Caco-2 (cell line): ENCODE results near the gene YAF2. TPM values are rescaled to one million over a fixed set of nuclear protein-coding genes. Genes with fewer than 3 reads are reported as not detected.

Source experiments
- BruUV-seq: library from RNA; stranded (reverse); fragments of 400-500 nt; replicated peaks from 2 replicates; lab custom pipeline; 2021; lab: Mats Ljungman, UMichigan
- CTCF ChIA-PET: fragments of 300-600 bp; sonication (Branson Sonifier 250); formaldehyde crosslinking; loops from one replicate; lab custom pipeline; 2022; ENCODE audit warnings: antibody characterized with exemption; lab: Charles Lee
- POLR2A ChIA-PET: fragments of 300-600 bp; sonication (Branson Sonifier 250); formaldehyde crosslinking; loops from one replicate; lab custom pipeline; 2022; ENCODE audit warnings: antibody characterized with exemption; lab: Charles Lee
- DNase-seq, 2 experiments: peaks; one replicate each; pipeline versions ENCODE4 v3.0.0 to v3.0.0-alpha.2; 2020 to 2022
- H3K27me3 ChIP-seq: replicated peaks from 2 replicates; pipeline ENCODE4 v1.6.0; 2011; ENCODE audit warnings: low read length; ENCODE audit not compliant: control insufficient read depth, insufficient read depth
- H3K36me3 ChIP-seq: 2 replicates; pipeline ENCODE4 v1.5.1; 2011; ENCODE audit warnings: low read length; ENCODE audit not compliant: control insufficient read depth, insufficient read depth
- H3K4me1 ChIP-seq: fragments of 250-450 bp; sonication (Bioruptor Pico); 2 replicates; pipeline ENCODE4 v1.5.1; 2020; ENCODE audit warnings: mild to moderate bottlenecking
- H3K4me3 ChIP-seq: 2 replicates; pipeline ENCODE4 v1.5.1; 2011; ENCODE audit warnings: low read depth, mild to moderate bottlenecking, control low read depth, low read length
- H3K9me3 ChIP-seq: fragments of 250-450 bp; sonication (Bioruptor Pico); 2 replicates; pipeline ENCODE4 v1.5.1; 2020; ENCODE audit warnings: mild to moderate bottlenecking, moderate library complexity
- H3K27ac Mint-ChIP-seq: one replicate; pipeline ENCODE4 v1.8.0; 2022; ENCODE audit warnings: mixed read lengths; ENCODE audit not compliant: unreplicated experiment
- H3K27me3 Mint-ChIP-seq: one replicate; pipeline ENCODE4 v1.8.0; 2022; ENCODE audit warnings: mixed read lengths; ENCODE audit not compliant: insufficient read depth, unreplicated experiment
- H3K36me3 Mint-ChIP-seq: one replicate; pipeline ENCODE4 v1.8.0; 2022; ENCODE audit warnings: mild to moderate bottlenecking, mixed read lengths; ENCODE audit not compliant: insufficient read depth, unreplicated experiment
- H3K4me1 Mint-ChIP-seq: one replicate; pipeline ENCODE4 v1.8.0; 2022; ENCODE audit warnings: low read depth, mixed read lengths; ENCODE audit not compliant: unreplicated experiment
- H3K4me3 Mint-ChIP-seq: one replicate; pipeline ENCODE4 v1.8.0; 2022; ENCODE audit warnings: mild to moderate bottlenecking, moderate library complexity, mixed read lengths; ENCODE audit not compliant: unreplicated experiment
- H3K9me3 Mint-ChIP-seq: one replicate; pipeline ENCODE4 v1.8.0; 2022; ENCODE audit warnings: mixed read lengths; ENCODE audit not compliant: unreplicated experiment
- intact Hi-C: fragments of 100-400 bp; cut with micrococcal nuclease; formaldehyde crosslinking; loops from one replicate; pipeline ENCODE4 v1.10.0; 2022; ENCODE audit not compliant: unreplicated experiment
- total RNA-seq: library from RNA; stranded (reverse); gene quantifications from 2 replicates; pipeline ENCODE4 v1.2.3, GENCODE V29; 2022
- TF ChIP-seq, protein P1 (sequence below), 2 experiments: fragments of 200-600 bp in 1 of 2; IDR thresholded peaks; 1 replicate in 1 of 2; 2 replicates in 1 of 2; pipeline versions ENCODE4 v1.5.1 to v1.8.0; 2011 to 2022; ENCODE audit warnings: antibody characterized with exemption in 1 of 2, control low read depth in 1 of 2, inconsistent platforms in 1 of 2, low read depth in 1 of 2, low read length in 1 of 2, mild to moderate bottlenecking in 1 of 2, moderate library complexity in 1 of 2; ENCODE audit not compliant: insufficient read depth in 1 of 2, severe bottlenecking in 1 of 2, unreplicated experiment in 1 of 2

Gene YAF2
- total RNA-seq, 1 experiment from 2014 or later, result 29.2 TPM

GRCh38 chr12:42118136-42118879 lies 119.7 kb downstream of the YAF2 start:
- TF ChIP-seq, protein P1, sequence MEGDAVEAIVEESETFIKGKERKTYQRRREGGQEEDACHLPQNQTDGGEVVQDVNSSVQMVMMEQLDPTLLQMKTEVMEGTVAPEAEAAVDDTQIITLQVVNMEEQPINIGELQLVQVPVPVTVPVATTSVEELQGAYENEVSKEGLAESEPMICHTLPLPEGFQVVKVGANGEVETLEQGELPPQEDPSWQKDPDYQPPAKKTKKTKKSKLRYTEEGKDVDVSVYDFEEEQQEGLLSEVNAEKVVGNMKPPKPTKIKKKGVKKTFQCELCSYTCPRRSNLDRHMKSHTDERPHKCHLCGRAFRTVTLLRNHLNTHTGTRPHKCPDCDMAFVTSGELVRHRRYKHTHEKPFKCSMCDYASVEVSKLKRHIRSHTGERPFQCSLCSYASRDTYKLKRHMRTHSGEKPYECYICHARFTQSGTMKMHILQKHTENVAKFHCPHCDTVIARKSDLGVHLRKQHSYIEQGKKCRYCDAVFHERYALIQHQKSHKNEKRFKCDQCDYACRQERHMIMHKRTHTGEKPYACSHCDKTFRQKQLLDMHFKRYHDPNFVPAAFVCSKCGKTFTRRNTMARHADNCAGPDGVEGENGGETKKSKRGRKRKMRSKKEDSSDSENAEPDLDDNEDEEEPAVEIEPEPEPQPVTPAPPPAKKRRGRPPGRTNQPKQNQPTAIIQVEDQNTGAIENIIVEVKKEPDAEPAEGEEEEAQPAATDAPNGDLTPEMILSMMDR (IDR thresholded peaks at IDR 0.05; ENCODE audit: insufficient read depth in 1 of 2, low read depth in 1 of 2, low read length in 1 of 2, severe bottlenecking in 1 of 2, unreplicated experiment in 1 of 2), result no peak
- peaks cover 15% of the 10 kb centered on the region for H3K9me3 Mint-ChIP-seq
- H3K27me3 ChIP-seq, result no peaks in the 10 kb centered on the region
- no peaks in the 10 kb centered on the region; the same call in 1 of the 2 replicates for H3K36me3 ChIP-seq
- no peak for DNase-seq
- no peaks in the 10 kb centered on the region for H3K9me3 ChIP-seq
- no peaks in the 10 kb centered on the region for H3K27me3 Mint-ChIP-seq
- H3K36me3 Mint-ChIP-seq, result peaks cover 19% of the 10 kb centered on the region
- POLR2A ChIA-PET, result no interaction called here
- no TSS peak for BruUV-seq
- no peak overlapping the region for H3K4me3 ChIP-seq
- no peak overlapping the region for H3K27ac Mint-ChIP-seq
- CTCF ChIA-PET, result no interaction called here
- intact Hi-C loops, result no loop called here
- no peaks in the 10 kb centered on the region for H3K4me1 ChIP-seq
- H3K4me3 Mint-ChIP-seq, result no peak overlapping the region
- H3K4me1 Mint-ChIP-seq, result no peaks in the 10 kb centered on the region

DNA sequence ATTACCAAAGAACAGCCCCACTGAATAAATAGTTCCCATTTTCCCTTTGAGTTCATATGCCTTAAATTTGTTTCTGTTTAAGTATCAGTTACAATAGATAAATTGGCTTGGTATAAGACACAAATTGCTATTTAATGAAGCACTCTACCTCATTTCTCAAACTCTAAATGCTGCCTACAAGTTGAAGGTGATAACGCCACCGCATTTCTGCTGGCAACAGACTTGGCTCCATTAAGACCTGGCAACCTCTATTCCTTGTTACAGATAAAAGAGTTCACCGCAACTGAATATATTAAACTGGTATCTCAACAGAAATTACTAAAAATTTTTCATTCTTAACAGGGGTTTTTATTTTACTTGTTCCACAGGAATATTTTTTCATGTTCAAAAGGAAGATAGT lies 129.0 kb downstream of the YAF2 start:
- POLR2A ChIA-PET, result no interaction called here
- H3K27me3 Mint-ChIP-seq, result no peaks in the 10 kb centered on the region
- intact Hi-C loops, result no loop called here
- BruUV-seq, result no TSS peak
- H3K4me3 ChIP-seq, result no peak overlapping the region
- DNase-seq, result no peak
- H3K36me3 Mint-ChIP-seq, result peaks cover 14% of the 10 kb centered on the region
- H3K27ac Mint-ChIP-seq, result no peak overlapping the region
- H3K36me3 ChIP-seq, result no peaks in the 10 kb centered on the region
- H3K4me3 Mint-ChIP-seq, result no peak overlapping the region
- H3K4me1 Mint-ChIP-seq, result no peaks in the 10 kb centered on the region
- no peaks in the 10 kb centered on the region for H3K27me3 ChIP-seq
- H3K4me1 ChIP-seq, result no peaks in the 10 kb centered on the region
- H3K9me3 Mint-ChIP-seq, result peaks cover 15% of the 10 kb centered on the region
- TF ChIP-seq, protein P1 (IDR thresholded peaks at IDR 0.05; ENCODE audit: insufficient read depth in 1 of 2, low read depth in 1 of 2, low read length in 1 of 2, severe bottlenecking in 1 of 2, unreplicated experiment in 1 of 2), result no peak
- CTCF ChIA-PET, result no interaction called here
- H3K9me3 ChIP-seq, result no peaks in the 10 kb centered on the region

Other genes starting within 250 kb of the YAF2 start
- 25.7 and 28.1 TPM in 2 replicates for gene GXYLT1, start 93.4 kb downstream of the YAF2 start, total RNA-seq
- gene ZCRB1, start 87.8 kb upstream of the YAF2 start, total RNA-seq, result 46.6 and 52.1 TPM in 2 replicates
- 83.7 and 87.6 TPM in 2 replicates for gene PPHLN1, start 87.9 kb upstream of the YAF2 start, total RNA-seq